HL-60 (cell line): Measurements from ENCODE around the gene C1orf216.

Experiments used
- GABPA ChIP-seq: IDR thresholded peaks from 2 replicates; pipeline ENCODE4 v1.6.1; 2012; ENCODE audit warnings: low read depth
- POLR2AphosphoS5 ChIP-seq: IDR thresholded peaks from 2 replicates; pipeline ENCODE4 v1.6.1; 2012; ENCODE audit warnings: low read depth
- SPI1 ChIP-seq: IDR thresholded peaks from 2 replicates; pipeline ENCODE4 v1.6.1; 2012; ENCODE audit warnings: low read depth, mild to moderate bottlenecking, borderline replicate concordance
- TF ChIP-seq, protein P1 (sequence below): IDR thresholded peaks from one replicate; pipeline ENCODE4 v1.5.1; 2011; ENCODE audit warnings: low read length, control low read depth, inconsistent platforms; ENCODE audit not compliant: insufficient read depth
- TF ChIP-seq, protein P2 (sequence below): IDR thresholded peaks from 2 replicates; pipeline ENCODE4 v1.6.1; 2012; ENCODE audit warnings: low read depth; ENCODE audit not compliant: insufficient replicate concordance

DNA sequence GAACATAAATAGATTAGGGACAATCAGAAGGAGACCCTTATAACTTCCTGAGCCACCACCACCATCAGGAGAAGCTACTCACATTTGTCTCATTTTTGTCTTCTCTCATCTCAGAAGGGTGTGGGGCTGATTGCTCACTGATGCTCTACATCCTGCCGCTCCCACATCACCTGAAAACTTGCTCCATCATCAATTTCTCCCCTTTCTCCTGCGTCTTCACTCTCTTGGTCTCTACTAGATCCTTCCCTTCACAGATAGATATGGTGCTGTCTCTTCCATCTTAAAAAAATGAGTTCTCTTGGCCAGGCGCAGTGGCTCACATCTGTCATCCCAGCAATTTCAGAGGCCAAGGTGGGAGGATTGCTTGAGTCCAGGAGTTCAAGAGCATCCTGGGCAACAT lies 38.4 kb downstream of the C1orf216 start:
- TF ChIP-seq, protein P1, sequence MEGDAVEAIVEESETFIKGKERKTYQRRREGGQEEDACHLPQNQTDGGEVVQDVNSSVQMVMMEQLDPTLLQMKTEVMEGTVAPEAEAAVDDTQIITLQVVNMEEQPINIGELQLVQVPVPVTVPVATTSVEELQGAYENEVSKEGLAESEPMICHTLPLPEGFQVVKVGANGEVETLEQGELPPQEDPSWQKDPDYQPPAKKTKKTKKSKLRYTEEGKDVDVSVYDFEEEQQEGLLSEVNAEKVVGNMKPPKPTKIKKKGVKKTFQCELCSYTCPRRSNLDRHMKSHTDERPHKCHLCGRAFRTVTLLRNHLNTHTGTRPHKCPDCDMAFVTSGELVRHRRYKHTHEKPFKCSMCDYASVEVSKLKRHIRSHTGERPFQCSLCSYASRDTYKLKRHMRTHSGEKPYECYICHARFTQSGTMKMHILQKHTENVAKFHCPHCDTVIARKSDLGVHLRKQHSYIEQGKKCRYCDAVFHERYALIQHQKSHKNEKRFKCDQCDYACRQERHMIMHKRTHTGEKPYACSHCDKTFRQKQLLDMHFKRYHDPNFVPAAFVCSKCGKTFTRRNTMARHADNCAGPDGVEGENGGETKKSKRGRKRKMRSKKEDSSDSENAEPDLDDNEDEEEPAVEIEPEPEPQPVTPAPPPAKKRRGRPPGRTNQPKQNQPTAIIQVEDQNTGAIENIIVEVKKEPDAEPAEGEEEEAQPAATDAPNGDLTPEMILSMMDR, result no peak
- TF ChIP-seq GABPA, result no peak
- TF ChIP-seq POLR2AphosphoS5, result no peak
- no peak for TF ChIP-seq SPI1
- TF ChIP-seq, protein P2, sequence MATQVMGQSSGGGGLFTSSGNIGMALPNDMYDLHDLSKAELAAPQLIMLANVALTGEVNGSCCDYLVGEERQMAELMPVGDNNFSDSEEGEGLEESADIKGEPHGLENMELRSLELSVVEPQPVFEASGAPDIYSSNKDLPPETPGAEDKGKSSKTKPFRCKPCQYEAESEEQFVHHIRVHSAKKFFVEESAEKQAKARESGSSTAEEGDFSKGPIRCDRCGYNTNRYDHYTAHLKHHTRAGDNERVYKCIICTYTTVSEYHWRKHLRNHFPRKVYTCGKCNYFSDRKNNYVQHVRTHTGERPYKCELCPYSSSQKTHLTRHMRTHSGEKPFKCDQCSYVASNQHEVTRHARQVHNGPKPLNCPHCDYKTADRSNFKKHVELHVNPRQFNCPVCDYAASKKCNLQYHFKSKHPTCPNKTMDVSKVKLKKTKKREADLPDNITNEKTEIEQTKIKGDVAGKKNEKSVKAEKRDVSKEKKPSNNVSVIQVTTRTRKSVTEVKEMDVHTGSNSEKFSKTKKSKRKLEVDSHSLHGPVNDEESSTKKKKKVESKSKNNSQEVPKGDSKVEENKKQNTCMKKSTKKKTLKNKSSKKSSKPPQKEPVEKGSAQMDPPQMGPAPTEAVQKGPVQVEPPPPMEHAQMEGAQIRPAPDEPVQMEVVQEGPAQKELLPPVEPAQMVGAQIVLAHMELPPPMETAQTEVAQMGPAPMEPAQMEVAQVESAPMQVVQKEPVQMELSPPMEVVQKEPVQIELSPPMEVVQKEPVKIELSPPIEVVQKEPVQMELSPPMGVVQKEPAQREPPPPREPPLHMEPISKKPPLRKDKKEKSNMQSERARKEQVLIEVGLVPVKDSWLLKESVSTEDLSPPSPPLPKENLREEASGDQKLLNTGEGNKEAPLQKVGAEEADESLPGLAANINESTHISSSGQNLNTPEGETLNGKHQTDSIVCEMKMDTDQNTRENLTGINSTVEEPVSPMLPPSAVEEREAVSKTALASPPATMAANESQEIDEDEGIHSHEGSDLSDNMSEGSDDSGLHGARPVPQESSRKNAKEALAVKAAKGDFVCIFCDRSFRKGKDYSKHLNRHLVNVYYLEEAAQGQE, result no peak
